HEK293T (cell line): Measurements from ENCODE around the gene RAD51B.

Source experiments
- ELF4 ChIP-seq: fragments of 450-650 bp; IDR thresholded peaks from 2 replicates; pipeline ENCODE4 v1.6.1; 2017; ENCODE audit warnings: antibody characterized with exemption
- FOXK2 ChIP-seq: fragments of 450-650 bp; IDR thresholded peaks from 2 replicates; pipeline ENCODE4 v1.6.1; 2016; ENCODE audit warnings: mild to moderate bottlenecking
- FOXM1 ChIP-seq: fragments of 450-650 bp; IDR thresholded peaks from 2 replicates; pipeline ENCODE4 v1.6.1; 2017; ENCODE audit warnings: mild to moderate bottlenecking, borderline replicate concordance
- SP1 ChIP-seq: fragments of 450-650 bp; IDR thresholded peaks from 2 replicates; pipeline ENCODE4 v1.6.1; 2017
- SUZ12 ChIP-seq: fragments of 450-650 bp; IDR thresholded peaks from 2 replicates; pipeline ENCODE4 v1.6.1; 2016; ENCODE audit warnings: mild to moderate bottlenecking

DNA sequence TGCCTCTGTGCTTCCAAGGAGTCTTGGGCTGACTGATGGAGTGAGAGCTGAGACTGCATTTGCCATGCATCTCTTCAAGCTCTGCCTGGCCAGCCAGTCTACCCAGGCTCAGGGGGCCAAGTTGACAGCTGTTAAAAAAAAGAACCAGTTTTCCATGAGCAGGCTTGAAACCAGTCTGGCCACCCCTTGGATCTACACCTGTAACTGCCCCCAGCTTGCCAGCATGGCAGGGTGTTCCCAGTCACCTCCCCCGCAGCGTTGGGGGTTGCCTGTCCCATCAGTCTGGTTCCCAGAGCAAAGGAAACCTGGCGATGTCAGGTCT, 770.6 kb downstream of the RAD51B start:
- no peak for TF ChIP-seq ELF4
- no peak for TF ChIP-seq SP1
- TF ChIP-seq FOXM1, result no peak
- TF ChIP-seq FOXK2, result no peak
- TF ChIP-seq SUZ12, result no peak
